HG03378 (cell line): Measurements from ENCODE around the gene ETS1.

Experiments used
- ATAC-seq: cut with Tn5 transposase; IDR thresholded peaks from one replicate; pipeline ENCODE4 v1.9.1; 2021; ENCODE audit warnings: mild to moderate bottlenecking, moderate library complexity; ENCODE audit not compliant: unreplicated experiment

Gene ETS1, protein sequence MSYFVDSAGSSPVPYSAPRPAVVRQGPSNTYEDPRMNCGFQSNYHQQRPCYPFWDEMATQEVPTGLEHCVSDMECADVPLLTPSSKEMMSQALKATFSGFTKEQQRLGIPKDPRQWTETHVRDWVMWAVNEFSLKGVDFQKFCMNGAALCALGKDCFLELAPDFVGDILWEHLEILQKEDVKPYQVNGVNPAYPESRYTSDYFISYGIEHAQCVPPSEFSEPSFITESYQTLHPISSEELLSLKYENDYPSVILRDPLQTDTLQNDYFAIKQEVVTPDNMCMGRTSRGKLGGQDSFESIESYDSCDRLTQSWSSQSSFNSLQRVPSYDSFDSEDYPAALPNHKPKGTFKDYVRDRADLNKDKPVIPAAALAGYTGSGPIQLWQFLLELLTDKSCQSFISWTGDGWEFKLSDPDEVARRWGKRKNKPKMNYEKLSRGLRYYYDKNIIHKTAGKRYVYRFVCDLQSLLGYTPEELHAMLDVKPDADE

GRCh38 chr11:128587415-128587814 lies at the start of gene ETS1:
TSS of gene ETS1 (minus strand) at chr11:128587558. CDS start at chr11:128573130, 14,428 bp downstream.
- ATAC-seq: no peak

- no peak for ATAC-seq
These were observed 47.0 kb upstream of the ETS1 start for GRCh38 chr11:128634395-128634794.

- no peak for ATAC-seq
These were observed 46.1 kb upstream of the ETS1 start for GRCh38 chr11:128633384-128633965.

- no peak for ATAC-seq
These were observed 44.9 kb upstream of the ETS1 start for GRCh38 chr11:128632141-128632791.

- peak; percentile 54 for ATAC-seq
These were observed 43.2 kb upstream of the ETS1 start for GRCh38 chr11:128630367-128631230.

DNA sequence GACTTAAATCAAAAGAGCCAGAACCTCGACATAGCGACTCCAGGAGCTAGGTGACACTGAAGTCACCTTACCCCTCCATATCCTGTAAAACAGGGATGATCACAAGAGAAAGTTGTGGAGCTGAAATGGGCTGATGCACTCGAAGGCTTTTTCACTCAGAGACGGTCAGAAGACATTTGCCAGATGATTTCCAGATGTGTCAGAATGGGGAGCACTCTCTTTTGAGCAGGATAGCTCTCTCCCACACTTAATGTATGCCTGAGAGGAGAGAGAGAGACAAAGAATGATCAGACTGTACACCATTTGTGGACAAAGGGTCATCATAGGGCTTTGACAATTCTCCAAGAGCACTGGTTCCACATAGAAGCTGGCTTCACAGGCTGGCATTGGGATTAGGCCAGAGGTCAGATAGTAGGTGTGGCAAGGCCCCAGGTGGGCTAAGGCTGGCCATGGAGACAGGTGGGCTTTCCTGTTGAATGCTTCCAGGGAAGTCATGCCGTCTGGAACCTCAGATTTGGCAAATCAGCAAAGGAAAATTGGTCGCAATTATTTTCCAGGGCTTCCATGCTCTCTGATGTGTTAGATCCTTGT lies 42.3 kb upstream of the ETS1 start:
- ATAC-seq: no peak

GRCh38 chr11:128628686-128629085 lies 41.3 kb upstream of the ETS1 start:
- peak; percentile 30 for ATAC-seq

- ATAC-seq: peak; percentile 33
These were observed 40.9 kb upstream of the ETS1 start for GRCh38 chr11:128628325-128628673.

- peak; percentile 41 for ATAC-seq
These were observed 40.4 kb upstream of the ETS1 start for GRCh38 chr11:128627666-128628324.

DNA sequence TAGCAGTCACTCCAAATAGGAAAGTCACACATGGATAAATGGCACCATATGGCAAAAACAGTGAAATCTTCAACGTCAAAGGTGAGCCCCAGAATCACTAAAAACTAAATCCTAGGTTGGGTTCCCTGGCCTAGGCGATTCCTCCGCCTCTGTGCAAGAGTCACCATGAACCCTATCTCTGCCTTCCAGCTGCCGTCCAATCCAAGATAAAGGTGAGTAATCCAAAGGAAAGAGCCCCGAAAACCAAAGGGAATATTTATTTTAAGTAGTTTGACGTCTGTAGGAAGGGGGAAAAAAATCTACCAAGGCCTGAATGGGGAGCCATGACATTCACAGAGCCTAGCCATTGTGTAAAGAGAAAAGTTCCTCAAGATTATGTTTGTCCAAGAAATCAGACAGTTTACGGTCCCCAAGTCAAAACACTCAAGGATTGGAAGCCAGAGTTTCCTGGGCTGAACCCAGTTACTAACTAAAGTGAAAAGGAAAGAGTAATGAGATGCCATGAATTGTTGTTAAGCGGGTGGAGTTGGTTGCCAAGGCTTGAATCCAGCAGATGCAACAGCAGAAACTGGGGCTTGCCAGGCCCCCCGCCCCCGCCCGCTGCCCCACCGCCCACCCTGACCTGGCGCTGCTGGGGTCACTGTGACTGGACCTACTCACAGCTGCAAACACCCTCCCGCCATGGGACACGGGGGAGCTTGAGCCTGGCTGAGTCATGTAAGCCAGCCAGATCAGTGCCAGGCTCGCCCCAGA lies 39.7 kb upstream of the ETS1 start:
- no peak for ATAC-seq

- no peak for ATAC-seq
These were observed 38.4 kb upstream of the ETS1 start for GRCh38 chr11:128625746-128626145.

DNA sequence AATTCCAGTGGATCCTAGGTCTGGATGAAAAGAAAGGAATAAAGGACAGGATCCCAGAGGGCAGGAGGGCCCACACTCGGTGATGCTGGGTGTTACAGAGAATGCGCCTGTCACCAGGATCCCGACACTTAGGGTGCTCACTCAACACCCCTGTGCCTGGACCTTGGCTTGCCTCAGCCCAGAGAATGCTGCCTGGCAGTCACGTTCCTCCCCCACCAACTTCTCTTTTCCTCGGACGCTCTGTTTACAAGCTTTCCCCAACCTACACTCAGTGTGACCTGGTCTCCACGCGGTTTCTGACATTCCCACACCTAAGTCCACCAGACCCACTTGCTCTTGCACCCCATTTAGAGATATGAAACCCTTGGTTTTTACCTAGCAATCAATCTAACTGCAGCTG lies 38.0 kb upstream of the ETS1 start:
- ATAC-seq: no peak

DNA sequence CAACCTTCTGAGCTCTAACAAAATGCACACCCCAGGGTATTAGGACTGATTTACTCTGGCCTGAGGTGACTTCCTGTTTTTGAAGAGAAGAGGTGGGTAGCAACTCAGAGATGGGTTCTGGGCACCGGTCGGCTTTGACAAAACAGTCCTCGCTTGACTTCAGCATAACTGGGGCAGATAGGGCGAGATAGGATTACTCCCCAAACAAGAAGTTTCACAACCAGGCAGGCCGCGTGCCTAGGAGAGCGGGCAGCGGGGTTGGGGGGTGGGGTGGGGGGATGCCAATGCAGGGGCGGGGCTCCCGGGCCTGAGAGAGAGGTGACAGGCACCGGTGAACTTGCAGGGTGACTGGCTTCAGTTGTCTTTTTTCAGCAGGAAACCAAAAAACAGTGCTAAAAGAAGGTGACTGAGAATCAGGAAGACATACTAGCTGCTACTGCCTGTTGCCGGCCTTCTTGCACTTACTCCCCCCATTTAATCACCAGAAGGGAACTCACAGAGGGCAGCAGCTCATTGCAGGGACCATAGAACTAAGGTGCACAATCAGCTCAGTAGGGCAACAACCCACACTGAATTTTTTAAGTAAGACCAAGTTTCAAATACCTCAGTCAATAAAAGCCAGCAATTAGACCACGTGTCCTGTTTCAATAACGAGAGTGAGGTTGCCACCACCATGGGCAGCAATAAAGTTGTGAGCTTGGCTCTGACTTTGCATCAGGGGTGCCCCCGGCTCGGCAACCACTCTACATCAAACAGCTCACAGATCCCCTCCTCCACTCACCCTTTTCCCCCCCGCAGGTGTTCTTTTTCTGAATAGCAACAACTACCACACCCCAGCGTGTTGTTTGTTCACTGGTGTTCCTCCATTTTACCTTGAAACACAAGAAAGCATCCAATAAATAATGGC lies 37.2 kb upstream of the ETS1 start:
- ATAC-seq: no peak

DNA sequence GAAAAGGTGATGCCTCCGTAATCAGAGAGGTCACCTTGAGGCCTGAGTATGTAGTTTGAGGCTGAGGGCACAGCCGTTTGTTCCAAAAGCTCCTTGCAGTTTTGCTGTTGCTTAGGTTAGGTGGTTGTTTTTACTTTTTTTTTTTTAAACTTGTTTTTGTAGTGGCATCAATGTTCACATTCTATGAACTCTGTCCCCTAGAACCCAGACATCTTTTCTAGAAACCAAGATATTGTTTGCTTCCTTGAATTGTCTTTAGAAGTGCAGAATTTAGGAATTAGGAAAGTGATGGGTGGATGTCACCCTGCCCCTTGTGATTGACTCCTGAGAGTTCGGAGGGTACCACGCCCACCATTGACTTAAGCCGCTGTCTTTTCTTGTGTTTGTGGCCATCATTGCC lies 35.7 kb upstream of the ETS1 start:
- no peak for ATAC-seq

GRCh38 chr11:128621601-128622501 lies 34.5 kb upstream of the ETS1 start:
- ATAC-seq: no peak

- ATAC-seq: no peak
These were observed 33.1 kb upstream of the ETS1 start for GRCh38 chr11:128620309-128621100.
